A204.1 (cell line): ENCODE results near the gene MED17.

Experiments used
- FAIRE-seq: peaks from 2 replicates; lab custom pipeline; 2012; peaks lifted over from hg19 to GRCh38; lab: Jason Lieb, UNC

Gene MED17

GRCh38 chr11:93852242-93852641 lies 68.2 kb downstream of the MED17 start:
- no peak for FAIRE-seq

GRCh38 chr11:93857413-93858120 lies 73.5 kb downstream of the MED17 start:
- no peak for FAIRE-seq

GRCh38 chr11:93858121-93858775 lies 74.2 kb downstream of the MED17 start:
- no peak for FAIRE-seq

GRCh38 chr11:93861808-93862207 lies 77.7 kb downstream of the MED17 start:
- FAIRE-seq: no peak
